Aorta (tissue), 5 donors: ENCODE data around the gene MBL2. TPM values are rescaled to one million over a fixed set of nuclear protein-coding genes. Genes with fewer than 3 reads are reported as not detected.

ENCODE experiments used
- ATAC-seq: fragments of 200-7000 bp; cut with Tn5 transposase; one replicate; pipeline ENCODE4 v1.9.1; 2022; ENCODE audit warnings: moderate library complexity; ENCODE audit not compliant: low FRiP score
- DNase-seq, 2 donors: peaks; one replicate each; pipeline ENCODE4 v3.0.0-alpha.2; 2020
- H3K27ac ChIP-seq, 2 donors: one replicate each; pipeline ENCODE4 v1.5.1; 2013; ENCODE audit warnings: low read length in 2 of 2, mild to moderate bottlenecking in 2 of 2, moderate library complexity in 2 of 2, control low read depth in 1 of 2, inconsistent platforms in 1 of 2, low read depth in 1 of 2
- H3K27me3 ChIP-seq, 2 donors: one replicate each; pipeline ENCODE4 v1.6.1; 2013; ENCODE audit warnings: control low read depth in 1 of 2, low read length in 1 of 2, mild to moderate bottlenecking in 1 of 2, moderate library complexity in 1 of 2; ENCODE audit not compliant: insufficient read depth in 2 of 2, control insufficient read depth in 1 of 2
- H3K36me3 ChIP-seq, 2 donors: one replicate each; pipeline ENCODE4 v1.6.1; 2013; ENCODE audit warnings: control low read depth in 1 of 2, low read length in 1 of 2, mild to moderate bottlenecking in 1 of 2; ENCODE audit not compliant: insufficient read depth in 2 of 2, control insufficient read depth in 1 of 2
- H3K4me1 ChIP-seq, 2 donors: one replicate each; pipeline ENCODE4 v1.6.1; 2013; ENCODE audit warnings: low read length in 2 of 2, control low read depth in 1 of 2, mild to moderate bottlenecking in 1 of 2, moderate library complexity in 1 of 2; ENCODE audit not compliant: insufficient read depth in 2 of 2, control insufficient read depth in 1 of 2
- H3K4me3 ChIP-seq, 2 donors: one replicate each; pipeline ENCODE4 v1.5.1; 2013; ENCODE audit warnings: low read length in 2 of 2, control low read depth in 1 of 2, mild to moderate bottlenecking in 1 of 2
- H3K9me3 ChIP-seq: one replicate; pipeline ENCODE4 v1.6.1; 2013; ENCODE audit warnings: mild to moderate bottlenecking, low read length; ENCODE audit not compliant: control insufficient read depth
- WGBS, 2 donors: extraction: QIAGEN DNeasy Blood & Tissue Kit; methylation state at CpG; one replicate each; pipeline ENCODE4 v1.1.7; 2013; 5-methylcytosine and 5-hydroxymethylcytosine counted together
- intact Hi-C, 2 donors: fragments of 100-400 bp; cut with DNase I; formaldehyde crosslinking; loops; one replicate each; pipeline versions ENCODE4 v1.14.2 to v1.15.0; 2022
- long read RNA-seq, 2 donors: library from polyadenylated mRNA; unstranded; transcript quantifications; one replicate each; pipeline ENCODE4 v2.0.0, GENCODE V29; 2020 to 2021
- polyA plus RNA-seq, 2 donors: library from polyadenylated mRNA; stranded (reverse); fragments of 200-250 nt; gene quantifications; one replicate each; pipeline ENCODE4 v1.2.3, GENCODE V29; 2013
- total RNA-seq, 2 donors: library from RNA; stranded (reverse); fragmentation: NEBNext Ultra II Directional; extraction: Animal tissue kit (Norgen Biotek cat#: 25700); gene quantifications; one replicate each; pipeline ENCODE4 v1.2.1, GENCODE V29; 2021
- donor health status: healthy with polysubstance abuse.
- donor health status: Bipolar disorder and iron deficiency.
- donor health status: DM: no; HTN: no; CAD: no.
- donor health status: DM: no; HTN: no; CAD: no.
- donor health status: DM: yes; HTN: yes; CAD: no.

Gene MBL2
- total RNA-seq (not detected), polyA plus RNA-seq (not detected)
- long read RNA-seq, donor 1: 0 reads
- long read RNA-seq, donor 2: 0 reads

GRCh38 chr10:52772623-52773022, at the start of gene MBL2:
TSS of gene MBL2 (minus strand) at chr10:52772784. CDS start at chr10:52771635, 1,149 bp downstream.
- H3K9me3 ChIP-seq: no peaks in the 10 kb centered on the region
- WGBS, 2 donors: 86 to 91% methylated on average over 3 of the region's 3 CpGs
- intact Hi-C loops: no loop called here
- no peaks in the 10 kb centered on the region for H3K36me3 ChIP-seq
- H3K27ac ChIP-seq: no peak within 1 kb of the TSS
- H3K4me1 ChIP-seq: no peaks in the 10 kb centered on the region
- H3K4me3 ChIP-seq: no peak within 1 kb of the TSS
- DNase-seq: no peak
- ATAC-seq: no peak
- no peaks in the 10 kb centered on the region for H3K27me3 ChIP-seq

GRCh38 chr10:52820309-52820708, 47.7 kb upstream of the MBL2 start:
- Histone ChIP-seq H3K27ac (no peak overlapping the region), H3K36me3 (no peaks in the 10 kb centered on the region), H3K4me3 (no peak overlapping the region), H3K9me3 (no peaks in the 10 kb centered on the region), H3K27me3 (no peaks in the 10 kb centered on the region), H3K4me1 (no peaks in the 10 kb centered on the region)
- intact Hi-C loops: no loop called here
- ATAC-seq: no peak
- no peak for DNase-seq
- WGBS, 2 donors: 46 to 57% methylated on average over 1 of the region's 1 CpG

GRCh38 chr10:52818019-52818418, 45.4 kb upstream of the MBL2 start:
- Histone ChIP-seq H3K27me3 (no peaks in the 10 kb centered on the region), H3K4me1 (no peaks in the 10 kb centered on the region), H3K27ac (no peak overlapping the region), H3K9me3 (no peaks in the 10 kb centered on the region), H3K36me3 (no peaks in the 10 kb centered on the region), H3K4me3 (no peak overlapping the region)
- intact Hi-C loops: no loop called here
- DNase-seq (no peak), ATAC-seq (no peak)
- WGBS, 2 donors: 58% methylated on average over 3 of the region's 3 CpGs

- Histone ChIP-seq H3K4me3 (no peak overlapping the region), H3K9me3 (no peaks in the 10 kb centered on the region), H3K27ac (no peak overlapping the region), H3K27me3 (no peaks in the 10 kb centered on the region), H3K36me3 (no peaks in the 10 kb centered on the region), H3K4me1 (no peaks in the 10 kb centered on the region)
- intact Hi-C loops: no loop called here
- WGBS, 2 donors: 74 to 88% methylated on average over 5 of the region's 5 CpGs
- ATAC-seq (no peak), DNase-seq (no peak)
These were observed 41.9 kb upstream of the MBL2 start for GRCh38 chr10:52814506-52814905.

- Histone ChIP-seq H3K36me3 (no peaks in the 10 kb centered on the region), H3K27me3 (no peaks in the 10 kb centered on the region), H3K9me3 (no peaks in the 10 kb centered on the region), H3K27ac (no peak overlapping the region), H3K4me3 (no peak overlapping the region), H3K4me1 (no peaks in the 10 kb centered on the region)
- intact Hi-C loops: no loop called here
- ATAC-seq: no peak
- DNase-seq: no peak
These were observed 39.2 kb upstream of the MBL2 start for GRCh38 chr10:52811776-52812175.

- no peak for ATAC-seq
- intact Hi-C loops: no loop called here
- Histone ChIP-seq H3K4me1 (no peaks in the 10 kb centered on the region), H3K36me3 (no peaks in the 10 kb centered on the region), H3K9me3 (no peaks in the 10 kb centered on the region), H3K4me3 (no peak overlapping the region), H3K27me3 (no peaks in the 10 kb centered on the region), H3K27ac (no peak overlapping the region)
- no peak for DNase-seq
- 76 to 85% methylated on average over 2 of the region's 2 CpGs for WGBS, 2 donors
These were observed 38.2 kb upstream of the MBL2 start for GRCh38 chr10:52810761-52811160.

- 38 to 55% methylated on average over 2 of the region's 2 CpGs for WGBS, 2 donors
- Histone ChIP-seq H3K4me1 (no peaks in the 10 kb centered on the region), H3K36me3 (no peaks in the 10 kb centered on the region), H3K27me3 (no peaks in the 10 kb centered on the region), H3K4me3 (no peak overlapping the region), H3K9me3 (no peaks in the 10 kb centered on the region), H3K27ac (no peak overlapping the region)
- ATAC-seq: no peak
- intact Hi-C loops: no loop called here
- no peak for DNase-seq
These were observed 35.2 kb upstream of the MBL2 start for GRCh38 chr10:52807803-52808202.

- Histone ChIP-seq H3K27ac (no peak overlapping the region), H3K4me3 (no peak overlapping the region), H3K4me1 (no peaks in the 10 kb centered on the region), H3K9me3 (no peaks in the 10 kb centered on the region), H3K36me3 (no peaks in the 10 kb centered on the region), H3K27me3 (no peaks in the 10 kb centered on the region)
- WGBS, 2 donors: 72 to 75% methylated on average over 25 of the region's 25 CpGs
- DNase-seq: no peak
- ATAC-seq: no peak
- intact Hi-C loops: no loop called here
These were observed 33.1 kb upstream of the MBL2 start for GRCh38 chr10:52805414-52806285.

- Histone ChIP-seq H3K27ac (no peak overlapping the region), H3K4me3 (no peak overlapping the region), H3K4me1 (no peaks in the 10 kb centered on the region), H3K9me3 (no peaks in the 10 kb centered on the region), H3K36me3 (no peaks in the 10 kb centered on the region), H3K27me3 (no peaks in the 10 kb centered on the region)
- 10 to 11% methylated on average over 1 of the region's 1 CpG for WGBS, 2 donors
- no peak for DNase-seq
- intact Hi-C loops: no loop called here
- no peak for ATAC-seq
These were observed 29.4 kb upstream of the MBL2 start for GRCh38 chr10:52801947-52802346.
